ENCODE measurements around the gene HOXA2. TPM values are rescaled to one million over a fixed set of nuclear protein-coding genes. Genes with fewer than 3 reads are reported as not detected.
A peak's percentile ranks its signal among the peaks of the same experiment; 100 is the strongest.

Gene HOXA2
- total RNA-seq, 1 experiment from 2014 or later = 1.2 TPM

GRCh38 chr7:27098578-27099451 is 3.7 kb downstream of the HOXA2 start:
- DNase-seq (ENCODE audit: low spot score) = no peak

- no peak for DNase-seq (ENCODE audit: low spot score)
Measured at GRCh38 chr7:27097686-27098577, 4.6 kb downstream of the HOXA2 start.

GRCh38 chr7:27096768-27097514 is 5.5 kb downstream of the HOXA2 start:
- no peak for DNase-seq (ENCODE audit: low spot score)

GRCh38 chr7:27095897-27096767 is 6.4 kb downstream of the HOXA2 start, which contains the start of gene HOXA1:
HOXA1 (minus strand) TSS chr7:27096000; CDS start chr7:27095912, 88 bp downstream.
- DNase-seq (ENCODE audit: low spot score) = peak; percentile 96

- DNase-seq (ENCODE audit: low spot score) = no peak
Measured at GRCh38 chr7:27095050-27095896, 7.2 kb downstream of the HOXA2 start.

- no peak for DNase-seq (ENCODE audit: low spot score)
Measured at GRCh38 chr7:27094304-27095049, 8.0 kb downstream of the HOXA2 start.

GRCh38 chr7:27093184-27093895 is 9.1 kb downstream of the HOXA2 start:
- no peak for DNase-seq (ENCODE audit: low spot score)

- no peak for DNase-seq (ENCODE audit: low spot score)
Measured at GRCh38 chr7:27092819-27093110, 9.7 kb downstream of the HOXA2 start.

- peak; percentile 53 for DNase-seq (ENCODE audit: low spot score)
Measured at GRCh38 chr7:27091941-27092818, 10.3 kb downstream of the HOXA2 start.

- DNase-seq (ENCODE audit: low spot score) = no peak
Measured at GRCh38 chr7:27091105-27091504, 11.4 kb downstream of the HOXA2 start.

GRCh38 chr7:27088002-27088922 is 14.2 kb downstream of the HOXA2 start:
- no peak for DNase-seq (ENCODE audit: low spot score)

GRCh38 chr7:27083646-27084045 is 18.8 kb downstream of the HOXA2 start:
- DNase-seq (ENCODE audit: low spot score) = no peak

- no peak for DNase-seq (ENCODE audit: low spot score)
Measured at GRCh38 chr7:27082171-27082570, 20.3 kb downstream of the HOXA2 start.

GRCh38 chr7:27080844-27081436 is 21.5 kb downstream of the HOXA2 start:
- DNase-seq (ENCODE audit: low spot score) = no peak

- no peak for DNase-seq (ENCODE audit: low spot score)
Measured at GRCh38 chr7:27079234-27079975, 23.1 kb downstream of the HOXA2 start.
